Cardiac muscle cell (in vitro differentiated cells and primary cell): ENCODE measurements around the gene FUNDC2. TPM values are rescaled to one million over a fixed set of nuclear protein-coding genes. Genes with fewer than 3 reads are reported as not detected.

ENCODE experiments used
- DNase-seq, 2 donors: peaks; one replicate each; pipeline versions ENCODE4 v3.0.0 to v3.0.0-alpha.2; 2010 to 2017; ENCODE audit warnings: low read depth in 1 of 2, low spot score in 1 of 2
- H3K27ac ChIP-seq: fragments of 200-600 bp; sonication (generic); 2 replicates; pipeline ENCODE4 v1.5.1; 2016
- H3K27me3 ChIP-seq: fragments of 200-600 bp; sonication (generic); 2 replicates; pipeline ENCODE4 v1.6.0; 2016; ENCODE audit warnings: control low read depth
- H3K36me3 ChIP-seq: fragments of 200-600 bp; sonication (generic); 2 replicates; pipeline ENCODE4 v1.5.1; 2016; ENCODE audit warnings: control low read depth
- H3K4me1 ChIP-seq: fragments of 200-600 bp; sonication (generic); 2 replicates; pipeline ENCODE4 v1.8.1; 2017; ENCODE audit warnings: low read depth, mild to moderate bottlenecking, mixed run types
- H3K4me3 ChIP-seq: fragments of 200-600 bp; sonication (generic); 2 replicates; pipeline ENCODE4 v1.5.1; 2016; ENCODE audit warnings: mild to moderate bottlenecking
- H3K9me3 ChIP-seq: fragments of 200-600 bp; sonication (generic); 2 replicates; pipeline ENCODE4 v1.5.1; 2017; ENCODE audit warnings: low read depth, mild to moderate bottlenecking, control low read depth
- polyA plus RNA-seq: library from polyadenylated mRNA; unstranded; fragments of >200 nt; fragmentation: Nextera tagmentation; extraction: Ambion mirVana; gene quantifications from 2 replicates; pipeline ENCODE4 v1.2.1, GENCODE V29; 2016
- total RNA-seq: library from RNA; depleted of rRNA; stranded (reverse); fragments of >200 nt; gene quantifications from 2 replicates; pipeline ENCODE4 v1.2.3, GENCODE V29; 2016
- TF ChIP-seq, protein P1 (sequence below): IDR thresholded peaks from 2 replicates; pipeline ENCODE4 v1.5.1; 2012; ENCODE audit warnings: low read depth, mild to moderate bottlenecking, low read length

FUNDC2 gene
- total and polyA plus RNA-seq, 2 experiments from 2014 or later = 51.0 to 126 TPM

DNA sequence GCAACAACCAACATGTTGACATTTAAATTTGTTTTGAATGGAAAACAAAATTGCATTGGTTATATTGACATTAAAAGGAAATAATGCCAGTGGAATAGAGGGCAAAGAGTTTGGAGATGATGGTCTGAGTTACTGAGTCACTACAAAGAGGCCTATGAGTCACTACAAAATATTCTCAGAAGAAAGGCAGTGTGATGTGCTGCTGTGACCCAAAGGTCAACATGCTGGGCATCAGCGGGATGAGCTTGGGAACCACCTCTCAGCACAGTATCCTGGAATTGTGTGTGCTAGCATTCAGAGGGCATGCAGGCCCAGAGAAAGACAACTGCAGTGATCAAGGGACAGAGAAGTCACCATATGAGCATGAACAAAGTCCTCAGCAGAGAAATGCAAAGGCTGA is 41.5 kb downstream of the FUNDC2 start:
- peak in 1 of 2 donors; percentile 35 for DNase-seq
- H3K27me3 ChIP-seq = no peaks in the 10 kb centered on the region
- no peaks in the 10 kb centered on the region for H3K4me1 ChIP-seq
- no peaks in the 10 kb centered on the region for H3K36me3 ChIP-seq
- H3K4me3 ChIP-seq = no peak overlapping the region
- no peaks in the 10 kb centered on the region for H3K9me3 ChIP-seq
- TF ChIP-seq, protein P1, sequence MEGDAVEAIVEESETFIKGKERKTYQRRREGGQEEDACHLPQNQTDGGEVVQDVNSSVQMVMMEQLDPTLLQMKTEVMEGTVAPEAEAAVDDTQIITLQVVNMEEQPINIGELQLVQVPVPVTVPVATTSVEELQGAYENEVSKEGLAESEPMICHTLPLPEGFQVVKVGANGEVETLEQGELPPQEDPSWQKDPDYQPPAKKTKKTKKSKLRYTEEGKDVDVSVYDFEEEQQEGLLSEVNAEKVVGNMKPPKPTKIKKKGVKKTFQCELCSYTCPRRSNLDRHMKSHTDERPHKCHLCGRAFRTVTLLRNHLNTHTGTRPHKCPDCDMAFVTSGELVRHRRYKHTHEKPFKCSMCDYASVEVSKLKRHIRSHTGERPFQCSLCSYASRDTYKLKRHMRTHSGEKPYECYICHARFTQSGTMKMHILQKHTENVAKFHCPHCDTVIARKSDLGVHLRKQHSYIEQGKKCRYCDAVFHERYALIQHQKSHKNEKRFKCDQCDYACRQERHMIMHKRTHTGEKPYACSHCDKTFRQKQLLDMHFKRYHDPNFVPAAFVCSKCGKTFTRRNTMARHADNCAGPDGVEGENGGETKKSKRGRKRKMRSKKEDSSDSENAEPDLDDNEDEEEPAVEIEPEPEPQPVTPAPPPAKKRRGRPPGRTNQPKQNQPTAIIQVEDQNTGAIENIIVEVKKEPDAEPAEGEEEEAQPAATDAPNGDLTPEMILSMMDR = no peak
- H3K27ac ChIP-seq = no peak overlapping the region

DNA sequence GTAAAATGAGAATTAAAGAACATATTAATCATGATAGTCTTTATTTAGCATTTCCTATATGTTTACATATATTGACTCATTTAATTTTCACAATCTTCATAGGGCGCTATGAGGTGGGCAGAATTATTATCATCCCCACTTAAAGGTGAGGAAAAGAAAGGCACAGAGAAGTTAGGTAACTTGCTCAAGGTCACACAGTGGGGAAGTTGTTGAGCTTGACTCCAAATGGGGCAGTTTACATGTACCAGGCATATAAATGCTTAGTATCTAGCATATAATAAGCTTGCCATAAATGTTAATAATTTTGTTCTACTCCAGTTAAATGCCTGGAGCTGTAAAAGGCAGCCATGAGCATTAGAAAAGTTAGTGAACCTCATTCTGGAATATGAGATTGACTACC is 42.8 kb downstream of the FUNDC2 start:
- H3K36me3 ChIP-seq = no peaks in the 10 kb centered on the region
- no peaks in the 10 kb centered on the region for H3K9me3 ChIP-seq
- no peak for DNase-seq
- no peaks in the 10 kb centered on the region for H3K4me1 ChIP-seq
- no peak overlapping the region for H3K27ac ChIP-seq
- TF ChIP-seq, protein P1 = no peak
- H3K4me3 ChIP-seq = peak overlapping the region; percentile 37
- no peaks in the 10 kb centered on the region for H3K27me3 ChIP-seq

DNA sequence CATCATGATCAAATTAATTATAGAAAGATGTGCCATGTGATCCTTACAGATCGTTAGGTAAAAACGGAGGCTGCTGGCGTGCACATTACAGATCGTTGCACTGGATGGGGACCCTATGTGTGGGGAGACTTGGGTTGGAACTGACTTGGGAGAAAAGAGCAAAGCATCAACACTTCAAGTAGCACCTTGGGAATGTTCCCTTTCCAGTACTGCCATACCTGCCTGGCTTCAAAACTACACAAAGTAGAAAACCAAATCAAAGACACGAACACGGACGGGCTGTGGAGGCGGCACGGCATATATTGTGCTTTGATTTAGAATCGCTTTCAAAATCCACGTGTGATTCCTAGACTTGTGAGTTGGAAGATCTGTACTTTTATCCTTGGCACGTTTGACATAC is 43.4 kb downstream of the FUNDC2 start:
- Histone ChIP-seq H3K4me3 (peak overlapping the region; percentile 37), H3K4me1 (no peaks in the 10 kb centered on the region), H3K36me3 (no peaks in the 10 kb centered on the region), H3K27me3 (no peaks in the 10 kb centered on the region), H3K27ac (no peak overlapping the region), H3K9me3 (no peaks in the 10 kb centered on the region)
- TF ChIP-seq, protein P1 = no peak
- DNase-seq = no peak

DNA sequence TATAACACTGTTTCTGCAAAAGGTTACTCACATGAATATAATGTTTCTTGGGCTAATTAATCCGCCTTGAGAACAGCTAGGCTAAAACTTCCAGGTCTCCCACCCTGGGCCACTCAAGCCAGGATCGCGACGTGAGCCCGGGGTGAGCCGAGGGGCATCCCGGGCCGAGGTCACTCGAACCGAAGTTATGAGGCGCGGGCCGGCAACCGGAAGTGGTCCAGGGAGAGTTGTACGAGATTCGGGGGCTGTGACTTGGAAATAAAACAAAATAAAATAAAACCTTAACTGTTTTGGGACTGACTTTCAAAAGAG is 44.0 kb downstream of the FUNDC2 start:
- TF ChIP-seq, protein P1 = no peak
- H3K9me3 ChIP-seq = no peaks in the 10 kb centered on the region
- no peaks in the 10 kb centered on the region for H3K4me1 ChIP-seq
- no peaks in the 10 kb centered on the region for H3K36me3 ChIP-seq
- no peaks in the 10 kb centered on the region for H3K27me3 ChIP-seq
- H3K4me3 ChIP-seq = peak overlapping the region; percentile 37
- H3K27ac ChIP-seq = peak overlapping the region; percentile 63
- DNase-seq = no peak

DNA sequence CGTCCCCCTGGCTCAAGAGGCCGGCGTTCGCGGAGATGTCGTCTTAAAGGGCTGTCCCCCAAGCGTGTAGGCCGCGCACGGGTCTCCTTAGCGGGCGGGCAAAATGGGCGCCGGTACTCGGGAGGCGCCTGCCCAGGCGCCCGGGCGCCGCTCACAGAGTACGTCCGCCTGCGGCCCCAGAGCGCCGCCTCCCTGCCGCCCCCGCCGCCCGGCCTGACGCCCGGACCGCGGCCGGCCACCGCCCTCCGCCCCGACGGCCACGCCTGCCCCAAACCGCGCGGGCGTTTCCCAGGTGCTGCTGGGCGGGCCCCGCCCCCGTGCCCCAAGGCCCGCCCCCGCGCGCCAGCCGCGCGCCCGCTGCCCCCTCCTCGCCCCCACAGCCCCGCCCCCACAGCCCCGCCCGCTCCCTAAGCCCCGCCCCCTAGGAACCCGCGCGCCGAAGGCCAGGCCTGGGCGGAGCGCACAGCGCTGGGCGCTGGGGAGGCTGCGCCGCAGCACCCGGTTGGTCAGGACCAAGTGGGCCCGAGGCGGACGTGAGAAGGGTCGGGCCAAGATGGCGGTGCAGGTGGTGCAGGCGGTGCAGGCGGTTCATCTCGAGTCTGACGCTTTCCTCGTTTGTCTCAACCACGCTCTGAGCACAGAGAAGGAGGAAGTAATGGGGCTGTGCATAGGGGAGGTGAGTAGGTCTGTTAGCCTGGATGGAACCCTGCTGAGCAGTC is 44.5 kb downstream of the FUNDC2 start, which contains the start of the genes BRCC3, CMC4 and MTCP1:
Gene BRCC3 (plus strand): TSS at position 534 of the 719 bp plus-strand sequence. CDS start 20 bp downstream, at position 554.
Gene CMC4 (minus strand): TSS at position 162 of the 719 bp plus-strand sequence. CDS start 7,113 bp downstream, outside the sequence.
Gene MTCP1 (minus strand): TSS at position 162 of the 719 bp plus-strand sequence. CDS start 5,126 bp downstream, outside the sequence.
- Histone ChIP-seq H3K27me3 (no peaks in the 10 kb centered on the region), H3K4me3 (peak within 1 kb of the TSS; percentile 57), H3K4me1 (no peaks in the 10 kb centered on the region), H3K9me3 (no peaks in the 10 kb centered on the region), H3K27ac (peak within 1 kb of the TSS; percentile 63), H3K36me3 (no peaks in the 10 kb centered on the region)
- TF ChIP-seq, protein P1 = no peak
- DNase-seq = peak; percentile 83 to 88
